Left colon (tissue), 2 donors: ENCODE results near the gene LGI2. TPM values are rescaled to one million over a fixed set of nuclear protein-coding genes. Genes with fewer than 3 reads are reported as not detected.
A peak's percentile ranks its signal among the peaks of the same experiment; 100 is the strongest.
"Not testable (repeated sequence)": the region's sequence is repeated elsewhere in the genome, so short reads cannot be mapped to it uniquely, and the experiment has no call there.

ENCODE experiments used
- ATAC-seq: fragments of 200-7000 bp; cut with Tn5 transposase; one replicate; pipeline ENCODE4 v1.9.1; 2020; ENCODE audit warnings: mild to moderate bottlenecking, moderate library complexity
- DNase-seq, 2 donors: peaks; one replicate each; pipeline ENCODE4 v3.0.0-alpha.2; 2020
- intact Hi-C, 2 donors: fragments of 100-400 bp; cut with DNase I in 1 of 2; cut with micrococcal nuclease in 1 of 2; formaldehyde crosslinking; loops; one replicate each; pipeline versions ENCODE4 v1.11.2 to v1.14.0; 2022; cut with DNase I, micrococcal nuclease
- long read RNA-seq: library from polyadenylated mRNA; unstranded; transcript quantifications from one replicate; pipeline ENCODE4 v2.0.0, GENCODE V29; 2021
- total RNA-seq, 2 donors: library from RNA; stranded (reverse); fragmentation: NEBNext Ultra II Directional; extraction: Animal tissue kit (Norgen Biotek cat#: 25700); gene quantifications; one replicate each; pipeline ENCODE4 v1.2.1, GENCODE V29; 2021
- donor health status: DM: no; HTN: no; CAD: no.
- donor health status: DM: yes; HTN: yes; CAD: no.

The LGI2 gene, protein sequence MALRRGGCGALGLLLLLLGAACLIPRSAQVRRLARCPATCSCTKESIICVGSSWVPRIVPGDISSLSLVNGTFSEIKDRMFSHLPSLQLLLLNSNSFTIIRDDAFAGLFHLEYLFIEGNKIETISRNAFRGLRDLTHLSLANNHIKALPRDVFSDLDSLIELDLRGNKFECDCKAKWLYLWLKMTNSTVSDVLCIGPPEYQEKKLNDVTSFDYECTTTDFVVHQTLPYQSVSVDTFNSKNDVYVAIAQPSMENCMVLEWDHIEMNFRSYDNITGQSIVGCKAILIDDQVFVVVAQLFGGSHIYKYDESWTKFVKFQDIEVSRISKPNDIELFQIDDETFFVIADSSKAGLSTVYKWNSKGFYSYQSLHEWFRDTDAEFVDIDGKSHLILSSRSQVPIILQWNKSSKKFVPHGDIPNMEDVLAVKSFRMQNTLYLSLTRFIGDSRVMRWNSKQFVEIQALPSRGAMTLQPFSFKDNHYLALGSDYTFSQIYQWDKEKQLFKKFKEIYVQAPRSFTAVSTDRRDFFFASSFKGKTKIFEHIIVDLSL
- under 1 TPM; 0.12 to 0.53 TPM for total RNA-seq
- long read RNA-seq, full-length matches to known transcripts, result 1 of 1 reads
- long read RNA-seq, partial matches to known transcripts, result 0 of 1 reads
- long read RNA-seq, other reads (novel, unspliced or antisense), result 0 of 1 reads

DNA sequence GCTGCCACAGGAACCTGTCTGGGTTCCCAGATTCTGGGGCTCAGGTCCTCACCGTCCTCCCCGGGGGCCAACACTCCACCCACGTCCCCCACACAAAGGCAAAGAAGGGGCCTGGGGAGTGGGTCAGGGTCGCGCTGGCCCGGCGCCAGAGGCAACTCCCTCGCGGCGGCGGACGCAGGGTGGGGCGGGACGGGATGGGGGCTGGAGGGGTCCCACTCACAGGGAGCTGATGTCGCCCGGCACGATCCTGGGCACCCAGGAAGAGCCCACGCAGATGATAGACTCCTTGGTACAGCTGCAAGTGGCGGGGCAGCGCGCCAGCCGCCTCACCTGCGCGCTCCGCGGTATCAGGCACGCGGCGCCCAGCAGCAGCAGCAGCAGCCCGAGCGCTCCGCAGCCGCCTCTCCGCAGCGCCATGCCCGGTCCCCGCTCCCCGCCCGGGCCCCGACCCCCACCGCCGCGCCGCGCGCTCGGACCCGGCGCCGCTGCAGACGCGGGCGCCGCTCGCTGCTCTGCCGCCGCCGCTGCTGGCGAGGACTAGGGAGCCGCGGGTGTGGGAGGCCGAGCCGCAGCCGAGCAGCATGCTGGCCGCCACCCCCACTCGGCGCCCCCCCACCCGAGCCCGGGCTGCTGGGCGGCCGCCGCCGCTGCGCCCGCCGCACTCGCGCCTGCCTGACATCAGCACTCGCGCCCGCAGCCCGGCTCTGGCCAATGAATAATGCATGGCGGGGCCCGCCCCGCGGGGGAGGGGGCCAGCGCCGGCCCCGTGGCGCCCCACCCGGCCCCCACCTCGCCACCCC lies at the start of gene LGI2:
Gene LGI2 (minus strand): TSS at position 670 of the 800 bp plus-strand sequence. CDS start 253 bp downstream, at position 417.
- DNase-seq (peak in 1 of 2 donors; percentile 30), ATAC-seq (peak; percentile 56)
- intact Hi-C loops, result no loop called here

DNA sequence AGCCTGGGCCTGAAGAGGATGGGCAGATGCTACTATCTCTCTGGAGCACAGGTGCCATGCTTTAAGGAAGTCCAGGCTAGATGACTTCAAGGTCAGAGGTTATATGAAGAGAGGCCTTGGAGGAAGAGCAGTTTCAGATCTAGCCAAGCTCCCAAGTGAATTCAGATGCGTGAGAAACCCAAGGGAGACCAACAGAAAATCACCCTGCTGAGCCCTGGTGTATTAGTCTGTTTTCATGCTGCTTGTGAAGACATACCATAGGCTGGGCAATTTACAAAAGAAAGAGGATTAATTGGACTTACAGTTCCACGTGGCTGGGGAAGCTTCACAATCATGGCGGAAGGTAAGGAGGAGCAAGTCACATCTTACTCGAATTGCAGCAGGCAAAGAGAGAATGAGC lies 47.8 kb upstream of the LGI2 start:
- DNase-seq (no peak), ATAC-seq (no peak)
- intact Hi-C loops, result no loop called here

DNA sequence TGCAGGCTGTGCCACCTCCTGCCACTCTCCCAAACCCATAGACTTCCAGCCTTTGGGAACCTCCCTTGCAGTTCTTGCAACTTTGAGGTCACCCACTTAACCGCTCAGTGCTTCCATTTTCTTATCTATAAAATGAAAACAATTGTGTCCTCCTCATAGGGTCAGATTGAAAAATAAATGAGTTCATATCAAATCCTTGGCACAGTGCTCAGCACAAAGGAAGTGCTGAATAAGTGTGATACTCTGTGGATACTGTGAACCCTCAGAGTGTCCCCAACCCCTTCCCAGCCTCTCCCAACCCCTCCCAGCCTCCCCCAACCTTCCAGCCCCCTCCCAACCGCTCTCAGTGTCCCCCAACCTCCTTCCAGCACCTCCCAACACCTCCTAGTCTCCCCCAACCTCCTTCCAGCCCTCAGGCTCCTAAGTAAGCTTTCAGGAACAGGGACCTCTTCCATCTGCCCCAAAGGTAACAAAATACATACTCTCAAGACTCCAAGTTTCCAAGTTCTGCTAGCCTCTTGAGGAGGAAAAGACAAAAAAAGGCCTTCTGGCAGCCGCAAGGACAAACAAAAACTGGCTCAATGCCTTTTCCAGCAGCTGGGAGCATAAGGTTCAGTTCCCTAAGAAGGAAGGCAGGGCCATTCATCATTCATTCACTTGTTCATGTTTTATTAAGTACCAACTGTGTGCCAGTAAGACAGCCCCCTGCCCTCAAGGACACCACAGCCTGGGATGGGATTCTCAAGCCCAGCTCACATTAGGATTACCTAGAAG lies 46.1 kb upstream of the LGI2 start:
- DNase-seq, result no peak
- intact Hi-C loops, result no loop called here
- ATAC-seq, result no peak

DNA sequence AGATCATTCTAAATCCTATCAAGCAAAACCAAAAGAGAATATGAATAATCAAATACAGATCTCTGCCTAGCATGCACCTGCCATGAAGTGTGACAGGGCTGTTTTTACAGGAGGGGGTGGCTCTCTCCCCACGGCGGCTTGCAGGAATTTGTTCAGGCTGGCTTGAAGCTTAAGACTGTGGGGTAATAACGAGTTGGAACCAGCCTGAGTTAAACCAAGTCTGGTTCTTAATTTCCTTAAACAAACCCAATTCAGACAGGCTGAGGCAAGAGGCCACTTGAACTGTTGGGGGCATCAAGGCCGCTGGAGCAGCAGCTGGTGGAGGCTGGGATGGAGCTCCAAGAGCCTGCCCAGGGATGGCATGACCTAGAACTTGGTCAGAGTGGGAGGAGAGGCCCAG lies 45.1 kb upstream of the LGI2 start:
- DNase-seq (no peak), ATAC-seq (no peak)
- intact Hi-C loops, result no loop called here

DNA sequence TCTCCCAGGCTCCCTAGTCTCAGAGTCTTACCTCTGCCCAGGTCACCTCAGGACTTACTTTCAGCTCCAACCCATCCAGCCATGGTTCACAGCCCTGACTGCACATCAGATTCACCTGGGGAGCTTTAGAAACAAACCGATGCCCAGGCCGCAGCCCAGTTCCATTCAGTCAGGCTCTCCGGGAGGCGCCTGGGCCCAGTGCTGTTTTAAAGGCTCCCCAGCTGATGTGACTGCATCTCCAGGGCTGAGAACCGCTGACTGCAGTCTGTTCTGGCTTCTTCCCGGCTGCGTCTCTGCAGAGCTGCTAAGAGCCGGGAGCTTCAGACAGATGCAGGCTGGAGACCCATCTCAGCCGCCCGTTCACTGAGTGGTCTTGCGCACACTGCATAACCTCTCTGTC lies 44.4 kb upstream of the LGI2 start:
- intact Hi-C loops, result no loop called here
- ATAC-seq (no peak), DNase-seq (no peak)

DNA sequence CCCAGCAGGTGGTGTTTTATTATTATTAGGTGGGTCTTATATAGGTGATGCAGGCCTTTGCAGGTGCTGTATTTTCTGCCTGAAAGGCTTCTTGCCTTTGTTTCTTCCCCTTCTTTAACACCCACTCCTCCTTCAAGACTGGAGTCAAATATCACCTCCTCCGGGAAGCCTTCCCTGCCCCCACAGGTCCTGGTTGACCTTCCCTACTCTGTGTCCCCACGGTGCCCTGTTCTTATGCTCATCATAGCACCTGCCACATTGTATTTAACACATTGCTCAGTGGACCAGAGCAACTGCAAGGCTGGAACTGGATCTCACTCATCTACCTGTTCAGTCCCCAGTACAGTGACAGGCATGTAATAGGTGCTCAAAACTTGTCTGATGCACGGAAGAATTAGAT lies 39.8 kb upstream of the LGI2 start:
- intact Hi-C loops, result no loop called here
- no peak for ATAC-seq
- no peak for DNase-seq

DNA sequence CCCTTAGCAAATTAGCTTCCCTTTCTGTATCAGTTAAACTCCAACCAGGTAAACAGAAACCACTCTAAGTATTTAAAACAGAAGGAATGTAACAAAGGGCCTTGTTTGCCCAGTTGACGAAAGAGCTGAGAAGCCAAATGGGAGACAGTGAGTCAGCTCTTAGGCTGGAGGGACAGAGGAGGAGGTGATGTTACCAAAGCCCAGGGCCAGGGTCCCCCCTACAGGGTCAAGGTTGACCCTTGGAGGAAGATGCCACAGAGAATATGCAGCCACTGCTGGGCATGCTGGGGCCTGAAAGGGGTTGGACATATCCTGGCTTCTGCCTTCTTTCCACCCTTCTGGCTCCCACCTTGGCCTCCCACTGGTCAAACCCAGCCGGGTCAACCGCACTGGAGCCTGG lies 38.3 kb upstream of the LGI2 start:
- ATAC-seq (peak; percentile 44), DNase-seq (no peak)
- intact Hi-C loops, result no loop called here

DNA sequence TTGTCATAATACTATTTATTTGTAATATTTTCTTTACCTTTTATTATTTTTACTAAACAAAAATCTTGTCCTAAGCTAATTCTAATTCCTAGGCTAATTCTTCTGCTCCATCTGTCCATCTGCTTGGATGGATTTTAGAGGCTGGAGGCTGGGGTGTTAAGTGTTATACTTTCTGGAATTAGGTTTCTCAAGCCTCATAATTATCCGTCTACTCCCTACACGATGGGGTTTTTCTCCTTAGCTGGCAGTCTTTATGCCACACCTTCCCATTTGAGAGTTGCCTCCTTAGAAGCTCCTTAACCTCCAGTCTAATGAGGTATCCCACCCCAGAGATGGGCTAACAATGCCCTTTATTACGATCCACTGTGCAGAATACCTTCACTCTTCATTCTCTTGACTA lies 37.6 kb upstream of the LGI2 start:
- DNase-seq, result no peak
- intact Hi-C loops, result no loop called here
- ATAC-seq, result no peak

DNA sequence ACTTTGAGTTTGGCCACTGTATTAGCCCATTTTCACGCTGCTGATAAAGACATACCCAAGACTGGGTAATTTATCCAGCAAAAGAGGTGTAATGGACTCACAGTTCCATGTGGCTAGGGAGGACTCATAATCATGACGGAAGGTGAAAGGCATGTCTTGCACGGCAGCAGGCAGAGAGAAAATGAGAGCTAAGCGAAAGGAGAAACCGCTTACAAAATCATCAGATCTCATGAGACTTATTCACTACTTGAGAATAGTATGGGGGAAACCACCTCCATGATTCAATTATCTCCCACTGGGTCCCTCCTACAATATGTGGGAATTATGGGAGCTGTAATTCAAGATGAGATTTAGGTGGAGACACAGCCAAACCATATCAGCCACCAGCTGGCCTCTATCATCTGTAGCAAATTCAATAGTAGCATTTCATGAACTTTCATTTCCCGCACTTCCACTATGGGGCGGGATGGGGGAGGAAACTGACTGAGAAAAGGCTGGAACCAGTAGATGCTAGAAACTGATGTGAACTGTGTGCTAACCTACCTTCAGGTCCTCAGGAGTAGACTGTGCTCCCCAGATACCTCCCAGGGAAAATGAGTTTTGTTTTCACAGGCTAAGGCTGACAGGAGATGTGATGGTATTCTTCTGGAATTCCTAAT lies 35.3 kb upstream of the LGI2 start:
- intact Hi-C loops, result no loop called here
- ATAC-seq (no peak), DNase-seq (no peak)

DNA sequence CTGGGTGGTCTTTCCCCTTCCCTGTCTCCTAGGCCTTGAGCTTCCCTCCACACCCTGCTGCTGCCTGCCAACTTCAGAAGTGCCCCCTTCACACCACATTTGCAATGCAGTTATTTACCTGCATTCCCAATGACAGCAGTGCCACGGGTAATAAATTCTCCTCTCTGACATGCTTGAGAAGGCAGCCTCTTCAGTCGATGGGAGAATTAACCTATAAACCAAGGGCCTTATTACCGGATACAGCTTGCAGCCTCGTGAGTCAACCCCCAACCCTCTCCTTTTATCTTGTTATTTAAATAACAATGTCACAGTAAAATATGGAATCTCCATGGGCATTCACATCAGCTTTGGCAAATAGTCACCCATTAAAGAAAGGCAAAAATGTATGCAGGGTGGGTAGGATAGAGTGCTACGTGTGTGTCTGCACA lies 34.7 kb upstream of the LGI2 start:
- no peak for ATAC-seq
- DNase-seq, result no peak
- intact Hi-C loops, result no loop called here

DNA sequence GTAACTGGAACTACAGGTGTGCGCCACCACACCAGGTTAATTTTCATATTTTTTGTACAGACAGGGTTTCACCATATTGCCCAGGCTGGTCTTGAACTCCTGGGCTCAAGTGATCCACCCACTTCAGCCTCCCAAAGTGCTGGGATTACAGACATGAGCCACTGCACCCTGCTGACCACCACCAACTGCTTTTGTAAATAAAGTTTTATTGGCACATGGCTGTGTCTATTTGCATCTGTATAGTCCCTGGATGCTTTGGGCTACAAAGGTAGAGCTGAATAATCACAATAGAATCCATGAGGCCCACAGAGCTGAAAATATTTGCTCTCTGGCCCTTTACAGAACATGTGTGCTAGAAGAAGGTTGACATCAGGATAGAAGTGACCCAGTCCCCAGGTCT lies 33.7 kb upstream of the LGI2 start:
- intact Hi-C loops, ATAC-seq, DNase-seq: not testable (repeated sequence)

DNA sequence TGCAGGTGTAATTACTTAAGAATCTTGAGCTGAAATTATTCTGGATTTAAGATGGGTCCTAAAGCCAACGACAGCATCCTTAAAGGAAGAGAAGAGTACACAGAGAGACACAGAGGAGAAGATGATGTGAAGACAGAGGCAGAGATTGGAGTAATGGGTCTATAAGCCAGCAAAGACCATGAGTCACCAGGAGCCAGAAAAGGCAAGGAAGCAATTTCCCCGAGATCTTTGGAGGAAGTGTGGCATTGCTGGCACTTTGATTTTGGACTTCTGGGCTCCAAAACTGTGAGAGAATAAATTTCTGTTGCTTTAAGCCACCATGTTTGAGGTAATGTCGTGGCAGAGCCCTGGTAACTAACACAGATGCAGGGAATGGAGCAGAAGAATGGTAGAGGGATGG lies 32.4 kb upstream of the LGI2 start:
- DNase-seq, result no peak
- intact Hi-C loops, result no loop called here
- no peak for ATAC-seq

DNA sequence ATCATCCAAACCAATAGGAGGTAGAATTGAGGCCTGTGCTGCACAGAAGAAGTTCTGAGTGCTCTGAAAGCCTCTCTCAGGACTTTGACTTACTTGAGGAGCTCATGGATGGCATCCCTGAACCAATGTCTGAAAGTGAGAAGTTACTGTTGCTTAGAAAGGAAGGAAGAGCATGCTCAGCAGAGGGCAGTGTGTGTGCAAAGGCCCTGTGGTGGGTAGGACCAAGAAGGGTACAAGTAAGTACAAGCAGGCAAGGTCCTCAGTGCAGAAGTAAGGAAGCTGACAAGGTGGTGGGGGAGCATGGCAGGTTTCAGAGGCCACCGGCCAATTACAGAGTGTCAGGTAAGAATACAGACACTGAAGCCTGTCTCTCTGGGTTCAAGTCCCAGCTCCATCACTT lies 31.4 kb upstream of the LGI2 start:
- intact Hi-C loops, result no loop called here
- ATAC-seq, result no peak
- no peak for DNase-seq

DNA sequence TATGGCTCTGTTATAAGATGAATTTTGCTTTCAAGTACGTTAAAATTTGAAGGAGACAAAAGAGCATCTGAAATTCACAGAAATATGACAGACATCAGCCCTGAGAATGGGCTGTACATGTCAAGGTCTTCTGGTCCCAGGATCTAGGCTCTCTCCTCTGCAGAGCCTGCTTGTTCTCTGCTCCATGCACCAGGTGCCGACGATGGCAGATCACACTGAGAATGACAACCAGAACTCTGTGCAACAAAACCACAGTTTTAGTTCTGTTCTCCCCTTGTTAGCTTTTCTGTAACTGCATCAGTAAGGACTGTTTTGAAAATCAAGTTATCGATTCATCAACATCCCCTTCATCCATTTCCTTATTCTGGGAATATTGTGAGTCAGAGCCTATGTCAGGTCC lies 30.9 kb upstream of the LGI2 start:
- ATAC-seq (no peak), DNase-seq (no peak)
- intact Hi-C loops, result no loop called here

DNA sequence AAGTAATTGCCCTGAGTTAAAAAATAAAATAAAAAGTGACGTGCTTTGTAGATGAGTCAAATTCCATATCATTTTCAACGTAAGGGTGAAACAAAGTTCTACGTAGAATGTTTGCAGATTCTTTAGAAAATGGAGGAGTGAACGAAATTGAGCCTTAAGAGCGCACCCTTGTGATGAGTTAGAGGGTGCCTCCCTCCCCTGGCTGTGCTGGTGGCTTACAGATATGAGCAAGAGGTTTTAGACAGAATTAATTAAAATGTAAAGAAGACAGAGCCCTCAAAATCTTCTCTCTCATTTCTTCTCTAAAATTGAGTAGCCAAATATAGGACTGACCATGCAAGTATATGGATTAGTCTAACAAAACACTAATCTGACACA lies 30.2 kb upstream of the LGI2 start:
- ATAC-seq (no peak), DNase-seq (no peak)
- intact Hi-C loops, result no loop called here

DNA sequence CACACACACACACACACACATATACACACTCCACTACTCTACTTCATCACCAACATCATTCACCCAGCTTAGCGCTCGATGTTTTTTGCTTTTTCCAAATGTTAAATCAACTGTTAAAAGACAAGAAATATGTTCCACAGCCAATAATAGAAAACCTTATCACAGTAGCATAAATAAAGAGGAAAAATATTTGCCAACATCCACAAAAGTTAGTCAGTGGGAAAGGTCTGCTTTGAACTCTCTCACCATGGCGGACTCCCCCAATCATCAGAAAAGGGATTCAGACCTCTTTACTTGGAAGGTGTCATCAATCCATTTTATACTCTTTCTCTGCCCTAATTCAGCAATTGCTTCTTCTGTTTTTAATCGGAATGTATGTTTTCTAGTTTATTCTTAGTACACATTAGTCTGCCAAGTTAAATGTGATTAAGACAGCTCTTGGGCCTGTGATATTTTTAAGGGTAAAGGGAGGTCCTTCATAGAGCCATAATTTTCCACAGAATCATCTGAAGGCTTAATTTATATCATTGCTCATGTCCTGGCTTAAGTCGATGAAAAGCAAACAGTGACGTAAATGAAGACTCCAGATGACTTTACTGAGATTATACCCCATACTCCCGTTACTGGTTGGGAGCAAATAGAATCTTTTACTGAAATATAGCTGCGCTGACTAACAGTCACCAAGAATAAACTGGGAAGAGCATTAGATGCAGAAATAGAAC lies 29.7 kb upstream of the LGI2 start:
- DNase-seq, result no peak
- ATAC-seq, result no peak
- intact Hi-C loops, result no loop called here

DNA sequence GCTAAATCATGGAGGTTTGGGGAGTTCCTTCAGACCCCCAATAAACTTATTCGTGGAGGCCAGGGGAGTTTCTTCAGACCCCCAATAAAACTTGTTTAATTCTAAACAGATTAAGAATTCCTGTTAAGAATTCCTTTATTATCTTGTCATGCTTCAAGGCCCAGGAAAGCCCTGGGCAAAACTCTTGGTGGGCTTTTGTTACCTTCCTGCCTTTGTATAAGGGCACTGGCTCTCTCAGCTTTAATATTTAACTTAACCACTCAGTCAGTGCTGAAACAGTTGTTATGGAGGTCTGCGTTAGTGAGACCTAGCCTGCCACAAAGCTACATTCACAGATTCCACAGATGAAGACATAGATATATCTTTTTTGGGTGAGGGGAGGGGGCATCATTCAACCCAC lies 29.0 kb upstream of the LGI2 start:
- ATAC-seq (no peak), DNase-seq (no peak)
- intact Hi-C loops, result no loop called here

DNA sequence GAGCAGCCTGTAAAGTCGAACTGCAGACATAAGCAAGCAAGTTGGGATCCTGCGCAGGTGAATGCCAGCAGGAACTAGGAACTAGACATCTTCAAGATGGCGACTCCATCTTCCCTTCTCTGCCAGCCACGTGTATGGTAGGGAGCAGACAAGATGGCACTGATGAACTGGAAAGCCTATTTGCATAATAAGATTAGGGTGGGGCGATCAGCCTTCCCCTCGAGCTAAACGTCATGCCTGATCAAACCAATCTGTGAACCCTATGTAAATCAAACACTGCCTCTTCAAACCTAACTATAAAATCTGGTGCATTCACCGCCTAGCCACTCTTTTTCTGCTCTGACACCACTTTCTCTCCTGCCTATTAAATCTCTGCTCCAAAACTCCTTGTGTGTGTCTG lies 28.1 kb upstream of the LGI2 start:
- ATAC-seq (no peak), DNase-seq (no peak)
- intact Hi-C loops, result no loop called here
